CD4-positive, CD25-positive, alpha-beta regulatory T cell (primary cell): Measurements from ENCODE around the gene FAM120B. TPM values are rescaled to one million over a fixed set of nuclear protein-coding genes. Genes with fewer than 3 reads are reported as not detected.
A peak's percentile ranks its signal among the peaks of the same experiment; 100 is the strongest.

Experiments
- ATAC-seq, 2 donors: fragments of 150-1000 bp; cut with Tn5 transposase; one replicate each; pipeline ENCODE4 v1.10.0; 2021; ENCODE audit warnings: low read depth in 2 of 2, moderate number of reproducible peaks in 2 of 2, moderate library complexity in 1 of 2
- DNase-seq, 3 donors: peaks; one replicate each; pipeline versions ENCODE4 v3.0.0 to v3.0.0-alpha.2; 2012 to 2022; ENCODE audit warnings: mixed read lengths in 1 of 3
- H3K27ac ChIP-seq: one replicate; pipeline ENCODE4 v1.7.0; 2013; ENCODE audit warnings: mild to moderate bottlenecking, low read length; ENCODE audit not compliant: insufficient read depth, poor library complexity, severe bottlenecking
- H3K27me3 ChIP-seq: one replicate; pipeline ENCODE4 v1.7.0; 2013; ENCODE audit warnings: low read length; ENCODE audit not compliant: control insufficient read depth, insufficient read depth
- H3K36me3 ChIP-seq: one replicate; pipeline ENCODE4 v1.7.0; 2013; ENCODE audit warnings: mild to moderate bottlenecking, low read length, moderate library complexity; ENCODE audit not compliant: control insufficient read depth, insufficient read depth
- H3K4me1 ChIP-seq: 2 replicates; pipeline ENCODE4 v1.7.0; 2013; ENCODE audit warnings: mild to moderate bottlenecking, low read length; ENCODE audit not compliant: insufficient read depth, control insufficient read depth, poor library complexity, severe bottlenecking
- H3K4me3 ChIP-seq: one replicate; pipeline ENCODE4 v1.7.0; 2013; ENCODE audit warnings: low read depth, mild to moderate bottlenecking, low read length, moderate library complexity
- H3K9me3 ChIP-seq, 2 experiments: 1 replicate in 1 of 2; 2 replicates in 1 of 2; pipeline ENCODE4 v1.7.0; 2013; ENCODE audit warnings: low read length in 2 of 2, mild to moderate bottlenecking in 1 of 2, moderate library complexity in 1 of 2; ENCODE audit not compliant: control insufficient read depth in 2 of 2
- H3K27ac Mint-ChIP-seq, 3 donors: one replicate each; pipeline ENCODE4 v1.8.0; 2020 to 2022; ENCODE audit warnings: mild to moderate bottlenecking in 3 of 3, mixed read lengths in 3 of 3, moderate library complexity in 2 of 3
- H3K27me3 Mint-ChIP-seq: one replicate; pipeline ENCODE4 v1.8.0; 2022; ENCODE audit warnings: mild to moderate bottlenecking, mixed read lengths
- H3K36me3 Mint-ChIP-seq: one replicate; pipeline ENCODE4 v1.8.0; 2020; ENCODE audit warnings: mixed read lengths
- H3K4me1 Mint-ChIP-seq, 4 donors: one replicate each; pipeline ENCODE4 v1.8.0; 2020 to 2022; ENCODE audit warnings: mixed read lengths in 4 of 4, mild to moderate bottlenecking in 1 of 4
- H3K4me3 Mint-ChIP-seq, 4 donors: one replicate each; pipeline ENCODE4 v1.8.0; 2020 to 2022; ENCODE audit warnings: mild to moderate bottlenecking in 4 of 4, mixed read lengths in 4 of 4, moderate library complexity in 3 of 4
- H3K9me3 Mint-ChIP-seq, 7 donors: one replicate each; pipeline ENCODE4 v1.8.0; 2020 to 2022; ENCODE audit warnings: mixed read lengths in 7 of 7, mild to moderate bottlenecking in 3 of 7, moderate library complexity in 2 of 7
- polyA plus RNA-seq, 4 donors: library from polyadenylated mRNA; unstranded; fragments of 300-500 nt; fragmentation: Illumina TruSeq; gene quantifications; one replicate each; pipeline ENCODE4 v1.2.3, GENCODE V29; 2021
- total RNA-seq: library from RNA; stranded (reverse); gene quantifications from one replicate; pipeline ENCODE4 v1.2.3, GENCODE V29; 2022

Gene FAM120B
- total and polyA plus RNA-seq, 5 donors from 2014 or later = 28.0 to 35.0 (median 31.1) TPM

DNA sequence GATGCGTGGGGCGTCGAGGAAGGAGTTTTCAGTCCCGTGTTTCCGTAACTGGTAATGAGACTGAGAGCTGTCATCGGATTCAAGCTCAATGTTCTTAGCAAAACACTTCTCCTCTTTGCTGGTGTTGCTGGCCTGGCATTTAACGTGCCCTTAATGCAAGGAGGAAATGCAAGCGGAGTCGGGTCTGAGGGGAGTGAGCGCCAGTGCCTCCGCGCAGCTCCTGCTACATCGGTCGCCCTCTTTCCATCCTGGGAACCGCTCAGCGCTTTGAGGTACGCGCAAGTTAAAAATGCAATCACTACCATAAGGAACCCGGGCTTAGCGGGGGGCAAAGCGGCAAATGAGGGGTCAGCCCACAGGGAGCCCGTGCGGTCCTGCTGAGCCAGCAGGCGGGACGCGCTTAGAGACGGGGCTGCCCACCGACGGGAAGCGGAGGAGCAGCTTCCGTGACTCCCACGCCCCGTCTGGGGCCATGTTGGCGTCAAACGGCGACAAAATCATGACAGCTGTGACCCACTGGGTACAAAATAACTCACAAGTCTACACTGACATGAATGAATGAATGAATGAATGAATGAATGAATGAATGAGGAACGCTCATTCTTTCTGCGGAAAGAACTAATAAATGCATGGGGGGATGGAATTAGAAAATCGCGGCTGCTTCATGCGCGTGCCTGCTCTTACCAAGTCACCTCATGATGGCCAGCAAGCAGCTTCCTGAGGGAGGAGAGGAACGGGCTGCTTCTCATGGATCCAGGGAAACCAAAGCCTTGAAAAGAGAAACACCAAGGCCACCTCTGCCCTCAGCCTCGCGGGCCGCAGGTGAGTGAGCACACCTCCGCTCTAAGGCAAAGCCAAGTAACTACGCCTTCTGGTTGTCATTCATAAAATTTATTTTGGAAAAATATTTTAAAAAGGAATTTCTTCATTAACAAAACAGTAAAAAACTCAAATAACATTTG is 24.9 kb upstream of the FAM120B start:
- Histone ChIP-seq H3K27ac (no peak overlapping the region), H3K9me3 (no peaks in the 10 kb centered on the region), H3K4me1 (peaks cover 10% of the 10 kb centered on the region), H3K4me3 (no peak overlapping the region), H3K36me3 (no peaks in the 10 kb centered on the region), H3K27me3 (no peaks in the 10 kb centered on the region)
- Mint-ChIP-seq H3K27ac (peak overlapping the region in 2 of 3 donors; percentile 28 to 81), H3K4me3 (peak overlapping the region in 3 of 4 donors; percentile 85 to 89 (median 88)), H3K4me1 (peaks cover 0 to 26% (median 6%) of the 10 kb centered on the region in 4 donors), H3K9me3 (peaks cover 0 to 5% (median 0%) of the 10 kb centered on the region in 7 donors), H3K36me3 (no peaks in the 10 kb centered on the region), H3K27me3 (peaks cover 31% of the 10 kb centered on the region)
- DNase-seq (no peak), ATAC-seq (no peak)

DNA sequence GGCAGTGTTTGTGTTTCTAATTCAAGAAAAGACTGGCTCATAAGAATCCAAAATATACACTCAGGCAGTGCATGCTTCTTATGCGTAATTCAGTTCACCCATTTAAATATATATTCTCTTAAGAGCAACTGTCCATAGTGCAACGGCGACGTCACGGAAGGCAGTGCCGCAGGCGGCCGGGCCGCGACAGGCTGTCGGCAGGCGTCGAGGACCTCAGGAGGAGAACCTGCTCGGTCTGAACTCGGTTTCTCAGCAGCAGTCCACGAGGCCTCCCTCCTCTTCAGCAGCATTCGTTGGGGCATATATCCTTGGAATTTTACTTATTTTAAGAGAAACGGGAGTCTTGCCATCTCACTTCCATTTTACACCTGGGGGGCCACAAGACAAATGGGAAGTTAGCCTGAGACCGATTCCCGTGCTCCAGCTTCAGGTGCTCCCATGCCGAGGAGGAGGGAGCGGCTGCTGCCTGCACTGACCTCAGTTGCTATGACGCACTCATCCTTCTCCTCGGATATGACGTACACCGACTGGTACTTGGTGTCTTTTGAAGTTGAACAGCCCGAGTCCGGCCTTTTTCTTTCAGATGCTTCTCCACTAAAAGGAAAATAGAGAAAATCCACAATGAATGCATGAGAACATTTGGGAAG is 23.9 kb upstream of the FAM120B start:
- peaks cover 0 to 3% (median 0%) of the 10 kb centered on the region in 7 donors for H3K9me3 Mint-ChIP-seq
- H3K27ac ChIP-seq = no peak overlapping the region
- H3K27ac Mint-ChIP-seq = peak overlapping the region in 1 of 3 donors; percentile 52
- DNase-seq = no peak
- no peaks in the 10 kb centered on the region for H3K36me3 Mint-ChIP-seq
- peaks cover 0 to 23% (median 6%) of the 10 kb centered on the region in 4 donors for H3K4me1 Mint-ChIP-seq
- peaks cover 32% of the 10 kb centered on the region for H3K27me3 Mint-ChIP-seq
- no peaks in the 10 kb centered on the region for H3K36me3 ChIP-seq
- no peaks in the 10 kb centered on the region for H3K9me3 ChIP-seq
- no peak overlapping the region for H3K4me3 ChIP-seq
- ATAC-seq = no peak
- H3K4me3 Mint-ChIP-seq = peak overlapping the region in 1 of 4 donors; percentile 15
- peaks cover 10% of the 10 kb centered on the region for H3K4me1 ChIP-seq
- H3K27me3 ChIP-seq = peaks cover 2% of the 10 kb centered on the region

DNA sequence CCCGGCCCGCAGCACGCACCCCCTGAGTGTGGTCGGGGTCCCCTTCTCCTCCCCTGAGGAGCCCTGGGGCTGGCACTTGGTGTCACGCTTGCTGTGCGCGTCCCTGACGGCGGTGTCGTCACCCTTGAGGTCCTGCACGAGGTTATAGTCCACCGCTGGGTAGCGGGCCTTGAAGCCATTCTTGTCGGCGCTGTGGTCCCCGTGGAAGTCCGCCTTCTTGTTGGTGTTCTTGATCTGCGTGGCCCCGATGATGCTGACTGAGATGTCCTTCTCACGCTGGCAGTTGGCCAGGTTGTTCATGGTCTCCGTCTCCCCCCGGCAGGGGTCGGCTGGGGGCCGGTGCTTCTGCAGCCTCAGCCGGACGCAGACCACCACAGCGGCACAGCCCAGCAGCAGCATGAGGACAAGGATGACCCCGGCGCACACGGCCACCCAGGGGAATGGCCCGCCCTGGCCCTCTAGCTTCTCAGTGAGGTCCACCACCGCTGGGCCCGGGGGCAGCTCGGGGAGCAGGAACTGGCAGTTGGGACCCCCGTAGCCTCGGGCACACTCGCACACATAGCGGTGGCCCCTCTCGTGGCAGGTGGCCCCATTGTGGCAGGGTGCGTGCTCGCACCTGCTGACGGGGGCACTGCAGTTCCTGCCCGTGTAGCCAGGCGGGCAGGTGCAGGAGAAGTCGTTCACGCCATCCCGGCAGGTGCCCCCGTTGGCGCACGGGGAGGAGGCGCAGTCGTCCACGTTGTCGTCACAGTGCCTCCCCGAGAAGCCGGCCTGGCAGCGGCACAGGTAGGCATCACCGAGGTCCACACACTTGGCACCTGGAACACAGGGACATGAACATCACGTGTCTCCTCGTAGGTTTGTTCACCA is 23.1 kb upstream of the FAM120B start:
- Histone ChIP-seq H3K4me1 (peaks cover 10% of the 10 kb centered on the region), H3K27ac (no peak overlapping the region), H3K4me3 (no peak overlapping the region), H3K27me3 (peaks cover 8% of the 10 kb centered on the region), H3K36me3 (no peaks in the 10 kb centered on the region), H3K9me3 (no peaks in the 10 kb centered on the region)
- Mint-ChIP-seq H3K27me3 (peaks cover 41% of the 10 kb centered on the region), H3K27ac (no peak overlapping the region), H3K9me3 (peaks cover 0 to 3% (median 0%) of the 10 kb centered on the region in 7 donors), H3K36me3 (peaks cover under 1% of the 10 kb centered on the region), H3K4me3 (no peak overlapping the region), H3K4me1 (peaks cover 0 to 21% (median 7%) of the 10 kb centered on the region in 4 donors)
- DNase-seq (no peak), ATAC-seq (no peak)

DNA sequence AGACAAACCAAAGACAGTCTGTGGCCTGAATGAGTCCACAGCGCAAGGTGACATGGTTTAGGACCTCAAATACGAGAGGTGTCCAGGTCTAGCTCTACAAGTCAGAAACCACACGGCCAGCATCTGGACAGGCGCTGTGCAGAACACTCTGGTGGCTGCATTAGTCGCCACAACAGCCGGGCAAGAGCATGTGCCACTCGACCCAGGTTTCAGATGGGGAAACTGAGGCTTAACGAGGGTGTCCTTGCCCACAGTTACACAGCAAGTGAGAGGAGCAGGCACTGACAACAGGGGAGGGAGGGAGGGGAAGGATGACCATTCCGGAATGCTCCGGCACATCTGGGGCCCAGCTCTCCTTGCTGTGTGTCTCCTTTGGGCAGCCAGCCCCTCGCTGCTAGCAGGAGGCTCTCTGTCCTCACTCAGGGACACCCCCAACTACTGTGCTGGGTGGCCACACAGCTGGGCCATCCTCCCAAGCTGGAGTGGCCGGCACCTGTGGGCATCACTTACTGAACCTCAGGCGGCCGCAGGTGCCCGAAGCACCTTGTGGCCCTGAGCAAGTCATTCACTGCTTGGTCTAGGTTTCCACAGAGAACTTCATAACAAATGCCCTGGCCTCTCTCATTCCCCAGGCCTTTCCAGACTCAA is 22.3 kb upstream of the FAM120B start:
- Mint-ChIP-seq H3K4me1 (peaks cover 0 to 19% (median 9%) of the 10 kb centered on the region in 4 donors), H3K27me3 (peaks cover 46% of the 10 kb centered on the region), H3K36me3 (peaks cover 3% of the 10 kb centered on the region), H3K27ac (no peak overlapping the region), H3K9me3 (peaks cover 0 to 3% (median 0%) of the 10 kb centered on the region in 7 donors), H3K4me3 (peak overlapping the region in 1 of 4 donors; percentile 29)
- Histone ChIP-seq H3K27me3 (peaks cover 12% of the 10 kb centered on the region), H3K36me3 (no peaks in the 10 kb centered on the region), H3K9me3 (no peaks in the 10 kb centered on the region), H3K27ac (no peak overlapping the region), H3K4me1 (peaks cover 14% of the 10 kb centered on the region), H3K4me3 (no peak overlapping the region)
- no peak for ATAC-seq
- no peak for DNase-seq

DNA sequence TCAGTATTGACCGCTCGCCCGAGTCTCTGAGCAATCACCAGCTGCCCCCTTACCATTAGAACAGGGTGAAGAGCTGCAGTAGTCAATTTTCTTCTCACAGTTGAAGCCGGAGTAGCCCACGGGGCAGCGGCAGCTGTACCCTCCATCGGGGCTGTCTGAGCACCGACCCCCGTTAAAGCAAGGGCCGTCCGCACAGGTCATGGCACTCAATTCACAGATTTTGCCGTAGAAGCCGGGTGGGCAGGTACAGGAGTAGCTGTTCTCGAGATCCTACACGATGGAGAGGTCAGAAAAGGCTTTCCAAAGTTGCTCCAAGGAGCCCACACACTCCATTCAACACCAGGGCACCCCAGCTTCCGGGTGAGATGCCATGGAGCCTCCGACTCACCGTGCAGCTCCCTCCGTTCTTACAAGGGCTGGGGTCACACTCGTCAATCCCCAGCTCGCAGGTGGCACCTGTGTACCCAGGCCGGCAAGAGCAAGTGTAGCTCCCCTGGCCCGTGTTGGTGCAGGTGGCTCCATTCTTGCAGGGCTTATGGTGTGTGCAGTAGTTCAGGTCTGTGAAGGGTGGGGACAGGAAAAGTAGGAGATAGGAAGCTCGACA is 21.6 kb upstream of the FAM120B start:
- H3K4me3 Mint-ChIP-seq = peak overlapping the region in 1 of 4 donors; percentile 29

DNA sequence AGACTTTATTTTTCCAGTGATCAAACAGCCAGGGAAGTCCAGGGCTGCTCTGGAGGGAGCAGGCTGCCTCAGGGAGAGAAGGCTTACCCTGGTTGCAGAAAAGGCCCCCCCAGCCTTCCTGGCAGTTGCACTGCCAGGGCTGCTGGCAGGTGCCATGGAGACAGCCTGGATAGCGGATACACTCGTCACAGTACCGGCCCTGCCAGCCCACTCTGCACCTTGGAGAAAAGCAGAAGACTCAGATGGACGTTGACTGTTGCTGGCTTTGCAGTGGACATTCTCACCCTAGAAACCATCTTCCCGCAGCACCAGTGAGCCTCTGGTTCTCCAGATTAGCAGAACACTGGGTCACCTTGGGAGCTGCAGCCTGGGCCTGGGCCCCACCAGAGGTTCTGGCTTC is 21.1 kb upstream of the FAM120B start:
- Mint-ChIP-seq H3K27ac (no peak overlapping the region), H3K4me1 (peaks cover 0 to 20% (median 8%) of the 10 kb centered on the region in 4 donors), H3K36me3 (peaks cover 3% of the 10 kb centered on the region), H3K9me3 (peaks cover 0 to 2% (median 0%) of the 10 kb centered on the region in 7 donors), H3K4me3 (peak overlapping the region in 1 of 4 donors; percentile 62), H3K27me3 (peaks cover 48% of the 10 kb centered on the region)
- ATAC-seq = no peak
- Histone ChIP-seq H3K27ac (no peak overlapping the region), H3K36me3 (no peaks in the 10 kb centered on the region), H3K27me3 (peaks cover 12% of the 10 kb centered on the region), H3K9me3 (no peaks in the 10 kb centered on the region), H3K4me3 (no peak overlapping the region), H3K4me1 (peaks cover 20% of the 10 kb centered on the region)
- no peak for DNase-seq

More for the DNA sequence above, 21.6 kb upstream of the FAM120B start:
- Histone ChIP-seq H3K4me1 (peaks cover 21% of the 10 kb centered on the region), H3K9me3 (no peaks in the 10 kb centered on the region), H3K36me3 (no peaks in the 10 kb centered on the region), H3K4me3 (no peak overlapping the region), H3K27ac (no peak overlapping the region), H3K27me3 (peaks cover 12% of the 10 kb centered on the region)
- H3K4me1 Mint-ChIP-seq = peaks cover 0 to 15% (median 8%) of the 10 kb centered on the region in 4 donors
- peaks cover 44% of the 10 kb centered on the region for H3K27me3 Mint-ChIP-seq
- DNase-seq (no peak), ATAC-seq (no peak)
- H3K27ac Mint-ChIP-seq = no peak overlapping the region
- peaks cover 0 to 2% (median 0%) of the 10 kb centered on the region in 7 donors for H3K9me3 Mint-ChIP-seq
- peaks cover 3% of the 10 kb centered on the region for H3K36me3 Mint-ChIP-seq
